ENCODE measurements around the gene EYS.

- TF ChIP-seq CTCF (IDR thresholded peaks at IDR 0.05) (no peak), POLR2A (IDR thresholded peaks at IDR 0.05) (no peak), POLR2AphosphoS5 (IDR thresholded peaks at IDR 0.05) (no peak)
Measured at GRCh38 chr6:63745784-63746183, 1961.2 kb downstream of the EYS start.

Measured in breast epithelium (tissue), 3 donors.